SJSA1 (cell line): ENCODE data around the gene LGALS3BP. TPM values are rescaled to one million over a fixed set of nuclear protein-coding genes. Genes with fewer than 3 reads are reported as not detected.
"Not testable (repeated sequence)": the region's sequence is repeated elsewhere in the genome, so short reads cannot be mapped to it uniquely, and the experiment has no call there.

Experiments used
- DNase-seq, 2 experiments: peaks; one replicate each; pipeline ENCODE4 v3.0.0-alpha.2; 2015 to 2020; ENCODE audit warnings: low spot score in 2 of 2, low read depth in 1 of 2
- H3K27ac ChIP-seq: fragments of 250-450 bp; sonication (Bioruptor Pico); 2 replicates; pipeline ENCODE4 v1.5.1; 2020; ENCODE audit warnings: mild to moderate bottlenecking, moderate library complexity
- H3K27me3 ChIP-seq: fragments of 250-450 bp; sonication (Bioruptor Pico); replicated peaks from 2 replicates; pipeline ENCODE4 v1.5.1; 2020; ENCODE audit warnings: mild to moderate bottlenecking, moderate library complexity
- H3K36me3 ChIP-seq: fragments of 250-450 bp; sonication (Bioruptor Pico); 2 replicates; pipeline ENCODE4 v1.5.1; 2020; ENCODE audit warnings: mild to moderate bottlenecking
- H3K4me1 ChIP-seq: fragments of 250-450 bp; sonication (Bioruptor Pico); replicated peaks from 2 replicates; pipeline ENCODE4 v1.6.1; 2021; ENCODE audit warnings: mild to moderate bottlenecking
- H3K4me3 ChIP-seq: fragments of 250-450 bp; sonication (Bioruptor Pico); 2 replicates; pipeline ENCODE4 v1.5.1; 2020; ENCODE audit warnings: mild to moderate bottlenecking
- H3K9me3 ChIP-seq: fragments of 250-450 bp; sonication (Bioruptor Pico); replicated peaks from 2 replicates; pipeline ENCODE4 v1.5.1; 2020; ENCODE audit warnings: mild to moderate bottlenecking
- total RNA-seq: library from RNA; depleted of rRNA; stranded (reverse); fragments of >200 nt; shearing (Covaris generic); gene quantifications from 2 replicates; pipeline ENCODE4 v1.2.3, GENCODE V29; 2014

Gene LGALS3BP
- total RNA-seq, 1 experiment from 2014 or later: 485 TPM

GRCh38 chr17:78946631-78947030, 33.1 kb downstream of the LGALS3BP start:
- H3K4me3 ChIP-seq: no peak overlapping the region

GRCh38 chr17:78946131-78946530, 33.6 kb downstream of the LGALS3BP start:
- no peak for DNase-seq
- H3K36me3 ChIP-seq: no peaks in the 10 kb centered on the region
- H3K4me1 ChIP-seq: peaks cover 49% of the 10 kb centered on the region
- H3K27me3 ChIP-seq: no peaks in the 10 kb centered on the region
- H3K4me3 ChIP-seq: no peak overlapping the region
- 0 out of 2 replicates have a peak overlapping the region, but pooled peaks have one; percentile 20 for H3K27ac ChIP-seq
- H3K9me3 ChIP-seq: peaks cover 12% of the 10 kb centered on the region

More at GRCh38 chr17:78946631-78947030, 33.1 kb downstream of the LGALS3BP start:
- peaks cover 16% of the 10 kb centered on the region for H3K9me3 ChIP-seq
- no peaks in the 10 kb centered on the region for H3K27me3 ChIP-seq
- no peak for DNase-seq
- no peak overlapping the region for H3K27ac ChIP-seq
- H3K4me1 ChIP-seq: peaks cover 53% of the 10 kb centered on the region
- H3K36me3 ChIP-seq: no peaks in the 10 kb centered on the region

- H3K4me3 ChIP-seq, H3K36me3 ChIP-seq, H3K27me3 ChIP-seq, H3K9me3 ChIP-seq, DNase-seq: not testable (repeated sequence)
- Histone ChIP-seq H3K4me1 (peaks cover 56% of the 10 kb centered on the region), H3K27ac (peak overlapping the region; percentile 48)
Observed at GRCh38 chr17:78945455-78945854, 34.3 kb downstream of the LGALS3BP start.

DNA sequence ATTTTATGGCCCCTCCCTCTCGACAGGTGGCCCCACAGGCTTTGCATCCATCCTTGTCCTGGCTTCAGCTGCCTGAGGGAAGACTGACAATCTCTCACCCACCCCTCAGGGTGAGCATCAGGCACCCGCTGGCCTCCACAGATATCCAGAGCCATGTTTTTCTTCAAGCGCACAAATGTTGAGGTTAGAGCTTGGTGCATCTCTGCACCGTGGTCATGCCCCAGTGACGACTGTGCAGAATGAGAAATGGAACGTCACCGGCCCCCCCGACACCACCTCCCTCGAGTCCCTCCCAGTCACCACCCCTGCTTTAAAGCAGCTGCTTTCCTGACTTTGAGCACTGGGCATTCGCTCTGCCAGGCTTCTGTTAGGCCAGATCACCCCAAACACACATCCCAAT, 34.8 kb downstream of the LGALS3BP start:
- Histone ChIP-seq H3K9me3 (peaks cover under 1% of the 10 kb centered on the region; the same call in 1 of the 2 replicates), H3K36me3 (no peaks in the 10 kb centered on the region), H3K4me3 (no peak overlapping the region), H3K4me1 (peaks cover 61% of the 10 kb centered on the region), H3K27me3 (no peaks in the 10 kb centered on the region), H3K27ac (peak overlapping the region; percentile 48)
- no peak for DNase-seq

DNA sequence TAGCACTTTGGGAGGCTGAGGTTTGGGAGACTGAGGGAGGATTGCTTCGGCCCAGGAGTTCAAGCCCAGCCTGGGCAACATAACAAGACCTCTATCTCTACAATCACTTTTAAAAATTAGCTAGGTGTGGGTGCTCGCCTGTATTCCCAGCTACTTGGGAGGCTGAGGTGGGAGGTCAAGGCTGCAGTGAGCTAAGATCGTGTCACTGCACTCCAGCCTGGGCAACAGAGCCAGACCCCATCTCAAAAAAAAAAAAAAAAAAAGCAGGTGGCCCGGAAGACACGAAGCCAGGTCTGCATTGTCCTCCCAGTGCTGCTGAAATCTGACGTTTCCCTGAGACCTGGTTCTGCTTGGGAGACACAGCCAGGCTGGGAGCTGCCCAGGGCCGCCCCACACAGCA, 35.7 kb downstream of the LGALS3BP start:
- no peaks in the 10 kb centered on the region for H3K9me3 ChIP-seq
- H3K27ac ChIP-seq: no peak overlapping the region
- H3K36me3 ChIP-seq: no peaks in the 10 kb centered on the region
- H3K4me3 ChIP-seq: no peak overlapping the region
- peaks cover 70% of the 10 kb centered on the region for H3K4me1 ChIP-seq
- no peak for DNase-seq
- H3K27me3 ChIP-seq: no peaks in the 10 kb centered on the region

- Histone ChIP-seq H3K9me3 (no peaks in the 10 kb centered on the region), H3K36me3 (no peaks in the 10 kb centered on the region), H3K4me3 (no peak overlapping the region), H3K27ac (no peak overlapping the region; the same call in 1 of the 2 replicates), H3K4me1 (peaks cover 62% of the 10 kb centered on the region), H3K27me3 (no peaks in the 10 kb centered on the region)
- DNase-seq: peak in 1 of 2 experiments; percentile 66
Observed at GRCh38 chr17:78940708-78941107, 39.0 kb downstream of the LGALS3BP start.

DNA sequence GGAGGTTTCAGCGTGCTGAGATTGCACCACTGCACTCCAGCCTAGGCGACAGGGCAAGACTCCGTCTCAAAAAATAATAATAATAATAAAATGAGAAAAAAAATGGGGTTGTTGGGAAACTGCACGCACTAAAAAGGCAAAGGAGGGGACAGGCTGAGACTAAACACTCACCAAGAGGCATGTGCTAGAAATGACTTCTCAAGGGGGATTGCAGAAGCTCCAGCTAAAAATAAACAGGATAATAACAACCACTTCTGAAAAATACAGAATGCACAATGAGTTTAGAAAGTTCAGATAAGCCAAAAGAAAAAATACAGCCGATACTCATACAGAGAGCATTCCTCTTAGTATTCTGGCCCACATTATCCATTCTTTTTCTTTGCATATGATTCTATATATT, 39.5 kb downstream of the LGALS3BP start:
- Histone ChIP-seq H3K36me3 (no peaks in the 10 kb centered on the region), H3K27me3 (no peaks in the 10 kb centered on the region), H3K4me1 (peaks cover 62% of the 10 kb centered on the region), H3K4me3 (no peak overlapping the region), H3K27ac (0 out of 2 replicates have a peak overlapping the region, but pooled peaks have one; percentile 24), H3K9me3 (no peaks in the 10 kb centered on the region)
- DNase-seq: no peak

GRCh38 chr17:78939615-78940014, 40.1 kb downstream of the LGALS3BP start:
- DNase-seq: no peak
- H3K4me3 ChIP-seq: no peak overlapping the region
- H3K36me3 ChIP-seq: no peaks in the 10 kb centered on the region
- no peak overlapping the region for H3K27ac ChIP-seq
- H3K4me1 ChIP-seq: peaks cover 62% of the 10 kb centered on the region
- no peaks in the 10 kb centered on the region for H3K9me3 ChIP-seq
- H3K27me3 ChIP-seq: no peaks in the 10 kb centered on the region

DNA sequence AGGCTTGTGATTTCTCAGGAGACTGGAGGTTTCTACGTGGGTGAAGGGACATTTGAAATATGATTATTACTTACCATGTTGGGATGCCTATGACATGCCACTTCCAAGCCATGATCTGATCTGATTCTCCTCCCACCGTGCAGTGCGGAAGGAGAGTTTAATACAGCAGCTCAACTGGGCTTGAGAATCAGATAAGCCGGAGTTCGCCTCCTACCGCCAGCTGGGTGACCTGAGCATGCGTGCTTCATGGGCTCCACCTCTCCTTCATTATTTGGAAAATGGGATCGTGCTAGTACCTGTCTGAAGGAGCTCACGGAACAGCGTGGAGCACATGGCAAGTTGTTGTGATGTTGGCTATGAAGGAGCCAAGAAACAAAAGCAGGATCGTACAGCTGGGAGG, 42.2 kb downstream of the LGALS3BP start:
- peaks cover 68% of the 10 kb centered on the region for H3K4me1 ChIP-seq
- H3K27ac ChIP-seq: no peak overlapping the region
- no peaks in the 10 kb centered on the region for H3K27me3 ChIP-seq
- no peak overlapping the region for H3K4me3 ChIP-seq
- no peaks in the 10 kb centered on the region for H3K9me3 ChIP-seq
- DNase-seq: no peak
- H3K36me3 ChIP-seq: no peaks in the 10 kb centered on the region

DNA sequence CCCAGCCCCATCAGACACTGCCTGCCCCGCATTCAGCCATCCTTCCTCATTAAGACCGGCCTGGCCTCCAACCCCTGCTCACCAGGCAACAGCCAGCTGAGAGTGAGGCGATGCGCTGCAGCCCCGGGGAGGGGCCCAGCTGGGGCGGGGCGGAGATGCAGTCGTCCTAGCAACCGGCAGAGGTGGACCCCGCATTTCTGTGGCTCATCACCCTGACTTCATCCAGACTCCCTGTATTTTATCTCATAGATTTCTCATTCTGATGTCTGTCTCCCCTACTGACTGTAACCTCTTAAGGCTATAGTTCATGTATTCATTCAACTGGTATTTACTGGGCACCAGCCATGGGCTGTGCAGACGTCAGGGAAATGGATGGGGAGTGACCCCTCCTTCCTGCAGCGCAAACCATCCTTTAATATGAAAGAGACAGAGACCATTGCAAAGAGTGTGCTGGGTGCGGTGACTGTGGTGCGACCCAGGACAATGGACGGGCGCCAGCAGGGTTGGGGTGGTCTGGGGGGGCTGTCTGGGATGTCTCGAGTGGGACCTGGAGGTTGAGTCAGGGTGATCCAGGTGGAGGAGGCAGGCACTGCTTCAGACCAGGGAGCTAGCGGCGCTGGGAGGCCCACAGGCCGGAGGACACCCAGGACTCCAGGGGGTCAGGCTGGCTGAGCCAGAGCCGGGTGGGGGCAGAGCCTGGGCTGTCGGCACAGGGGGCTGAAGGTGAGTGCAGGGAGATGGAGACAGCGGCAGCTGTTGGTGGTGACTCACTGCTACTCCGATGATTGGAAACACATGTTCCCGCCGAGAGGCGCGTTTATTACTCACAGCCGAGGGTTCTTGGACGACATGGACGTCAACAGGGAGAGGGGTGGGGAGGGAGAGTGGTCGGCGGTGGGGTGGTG, 44.1 kb downstream of the LGALS3BP start:
- H3K4me1 ChIP-seq: peaks cover 70% of the 10 kb centered on the region

DNA sequence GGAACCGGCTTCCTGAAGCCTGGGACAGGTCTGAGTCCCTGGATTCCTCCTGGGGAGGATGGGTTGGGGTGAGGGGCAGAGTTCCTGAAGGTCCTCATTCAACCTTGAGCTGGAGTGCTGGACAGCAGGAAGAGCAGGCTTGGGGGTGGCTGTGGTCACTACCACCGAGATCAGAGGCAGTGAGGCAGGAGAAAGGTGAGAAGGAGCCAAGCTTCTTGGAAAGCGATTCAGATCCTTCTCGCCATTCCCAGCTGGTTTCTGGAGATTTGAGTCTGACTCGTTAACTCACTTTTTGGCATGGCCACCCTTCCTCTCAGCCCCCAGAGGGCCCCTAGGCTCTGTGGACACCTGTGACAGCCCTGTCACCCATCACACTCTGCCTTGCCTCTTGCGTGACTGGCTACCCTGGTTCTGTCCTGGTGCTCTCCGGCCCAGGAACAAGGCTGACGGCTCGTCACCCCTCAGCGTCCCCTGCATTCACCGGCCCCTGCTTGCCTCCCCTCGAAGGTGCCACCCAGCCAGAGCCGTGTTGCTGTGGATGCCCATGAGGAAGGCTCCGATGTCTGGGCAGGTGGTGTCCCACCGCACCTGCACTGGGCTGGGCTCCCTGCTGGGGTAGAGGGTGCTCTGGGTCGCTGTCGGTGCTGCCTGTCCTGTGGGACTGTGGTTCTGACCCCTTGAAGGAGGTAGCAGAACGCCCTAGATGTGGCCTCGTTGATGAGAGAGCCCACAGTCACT, 44.9 kb downstream of the LGALS3BP start:
- no peak for DNase-seq
- H3K9me3 ChIP-seq: no peaks in the 10 kb centered on the region
- H3K4me1 ChIP-seq: peaks cover 70% of the 10 kb centered on the region
- no peaks in the 10 kb centered on the region for H3K27me3 ChIP-seq
- H3K36me3 ChIP-seq: no peaks in the 10 kb centered on the region
- H3K27ac ChIP-seq: peak overlapping the region; percentile 80
- H3K4me3 ChIP-seq: no peak overlapping the region

More for the DNA sequence above, 44.1 kb downstream of the LGALS3BP start:
- peak overlapping the region; percentile 80 for H3K27ac ChIP-seq
- peak; percentile 95 to 99 for DNase-seq
- H3K27me3 ChIP-seq: no peaks in the 10 kb centered on the region
- H3K9me3 ChIP-seq: no peaks in the 10 kb centered on the region
- H3K4me3 ChIP-seq: no peak overlapping the region
- no peaks in the 10 kb centered on the region for H3K36me3 ChIP-seq

- peaks cover 62% of the 10 kb centered on the region for H3K4me1 ChIP-seq
- no peaks in the 10 kb centered on the region for H3K36me3 ChIP-seq
- H3K4me3 ChIP-seq: peak overlapping the region; percentile 7
- peak; percentile 98 to 99 for DNase-seq
- H3K27ac ChIP-seq: peak overlapping the region; percentile 80
- no peaks in the 10 kb centered on the region for H3K9me3 ChIP-seq
- H3K27me3 ChIP-seq: no peaks in the 10 kb centered on the region
Observed at GRCh38 chr17:78933959-78934568, 45.7 kb downstream of the LGALS3BP start.

DNA sequence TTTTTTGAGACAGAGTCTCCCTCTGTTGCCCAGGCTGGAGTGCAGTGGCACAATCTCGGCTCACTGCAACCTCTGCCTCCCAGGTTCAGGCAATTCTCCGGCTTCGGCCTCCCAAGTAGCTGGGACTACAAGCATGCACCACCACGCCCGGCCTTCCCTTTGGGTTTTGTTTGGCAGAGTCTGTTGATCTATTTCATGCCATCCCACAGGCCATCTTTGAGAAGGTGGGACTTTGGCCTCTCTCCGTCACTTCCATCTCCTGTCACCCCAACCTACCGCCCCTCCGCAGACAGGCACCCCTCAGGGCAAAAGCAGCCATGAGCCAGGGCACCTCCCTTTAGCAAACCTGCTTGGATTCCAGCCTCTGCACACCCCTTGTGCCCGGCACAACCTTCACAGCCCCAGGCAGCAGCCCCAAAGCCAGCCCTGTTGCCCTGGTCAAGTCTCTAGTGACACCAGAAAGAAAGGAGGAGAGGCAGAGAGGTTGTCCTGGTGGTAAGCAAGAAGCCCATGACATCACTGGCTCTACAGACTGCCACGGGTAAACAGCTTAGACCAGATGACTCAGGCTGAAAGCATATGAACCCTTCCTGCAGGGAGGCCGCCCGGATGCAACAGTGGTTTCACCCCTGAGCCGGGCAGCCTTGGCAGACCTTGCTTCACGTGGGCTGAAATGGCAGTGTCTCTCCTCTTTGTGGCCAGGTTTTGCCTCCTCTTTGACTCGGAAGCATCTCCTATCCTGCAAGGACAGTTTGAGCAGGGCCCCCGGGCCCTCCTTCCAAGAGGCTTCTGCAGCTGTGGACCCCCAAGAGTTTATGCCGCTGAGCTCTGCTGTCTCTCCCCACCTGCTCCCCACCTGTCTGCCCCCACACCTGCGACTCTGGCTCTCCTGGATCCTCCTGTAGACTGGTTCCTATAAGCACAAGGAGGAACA, 46.4 kb downstream of the LGALS3BP start:
- H3K4me3 ChIP-seq: peak overlapping the region; percentile 7; the same call in 1 of the 2 replicates
- H3K36me3 ChIP-seq: no peaks in the 10 kb centered on the region
- H3K27me3 ChIP-seq: no peaks in the 10 kb centered on the region
- no peaks in the 10 kb centered on the region for H3K9me3 ChIP-seq
- DNase-seq: peak; percentile 84 to 97
- H3K4me1 ChIP-seq: peaks cover 61% of the 10 kb centered on the region
- H3K27ac ChIP-seq: peak overlapping the region; percentile 80
